ENCODE data around the gene KAT6B.

Gene KAT6B

DNA sequence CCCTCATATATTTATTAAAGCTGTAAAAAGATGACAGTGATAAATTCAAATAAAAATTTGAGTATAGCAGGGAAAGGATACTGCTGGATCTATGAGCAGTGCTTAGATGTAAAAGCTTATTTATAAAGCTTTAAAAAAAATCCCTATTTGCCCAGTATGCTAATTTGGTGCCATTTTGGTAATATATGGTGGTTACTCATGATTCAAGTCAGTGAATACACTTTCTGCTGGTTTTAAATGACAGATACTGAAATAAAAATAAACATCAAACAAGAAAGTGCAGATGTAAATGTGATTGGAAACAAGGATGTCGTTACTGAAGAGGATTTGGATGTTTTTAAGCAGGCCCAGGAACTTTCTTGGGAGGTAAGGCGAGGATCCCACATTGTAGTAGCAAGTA lies 150.7 kb downstream of the KAT6B start:
- Histone ChIP-seq H4K91ac (ENCODE audit: low read depth, low read length, poor library complexity) (no peak overlapping the region), H2BK15ac (ENCODE audit: low read length) (no peak overlapping the region), H4K8ac (ENCODE audit: low read depth, low read length) (no peak overlapping the region), H3K4me2 (ENCODE audit: insufficient read depth, low read length, poor library complexity, severe bottlenecking) (no peak overlapping the region), H2BK12ac (ENCODE audit: low read length) (no peak overlapping the region), H2AK5ac (ENCODE audit: low read depth, low read length) (no peak overlapping the region), H3K4ac (ENCODE audit: low read length) (no peak overlapping the region), H2BK5ac (ENCODE audit: low read length) (no peak overlapping the region), H3K14ac (ENCODE audit: low read length) (no peak overlapping the region), H3K9ac (ENCODE audit: low read depth, low read length, poor library complexity) (no peak overlapping the region), H3K27me3 (ENCODE audit: control insufficient read depth in 3 of 3, insufficient read depth in 3 of 3, low read depth in 1 of 3, low read length in 3 of 3) (no peaks in the 10 kb centered on the region), H3K27ac (replicated peaks; ENCODE audit: low read length) (no peak overlapping the region), H2BK120ac (ENCODE audit: low read depth, low read length) (no peak overlapping the region), H2AFZ (ENCODE audit: low read length) (no peak overlapping the region), H3K23ac (ENCODE audit: low read depth, low read length, poor library complexity) (no peak overlapping the region), H3K18ac (ENCODE audit: low read length) (no peak overlapping the region), H3K4me3 (ENCODE audit: low read length in 2 of 2) (no peak overlapping the region), H3K36me3 (replicated peaks in 1 of 2; ENCODE audit: control insufficient read depth in 2 of 2, insufficient read depth in 2 of 2, low read length in 2 of 2) (peaks cover 8 to 40% of the 10 kb centered on the region in 2 donors), H3K79me1 (ENCODE audit: low read depth, low read length) (peaks cover 1% of the 10 kb centered on the region), H3K4me1 (ENCODE audit: control insufficient read depth in 2 of 2, insufficient read depth in 1 of 2, low read depth in 1 of 2, low read length in 2 of 2) (no peaks in the 10 kb centered on the region), H3K9me3 (replicated peaks in 1 of 2; ENCODE audit: control insufficient read depth in 2 of 2, insufficient read depth in 1 of 2, low read depth in 1 of 2, low read length in 2 of 2) (no peaks in the 10 kb centered on the region)
- WGBS, 2 donors (ENCODE audit: extremely low coverage in 2 of 2, insufficient read length in 2 of 2, insufficient replicate concordance in 1 of 2) = no CpG with 5 or more reads among the region's 2 CpGs
- no peak for DNase-seq (ENCODE audit: low spot score)

DNA sequence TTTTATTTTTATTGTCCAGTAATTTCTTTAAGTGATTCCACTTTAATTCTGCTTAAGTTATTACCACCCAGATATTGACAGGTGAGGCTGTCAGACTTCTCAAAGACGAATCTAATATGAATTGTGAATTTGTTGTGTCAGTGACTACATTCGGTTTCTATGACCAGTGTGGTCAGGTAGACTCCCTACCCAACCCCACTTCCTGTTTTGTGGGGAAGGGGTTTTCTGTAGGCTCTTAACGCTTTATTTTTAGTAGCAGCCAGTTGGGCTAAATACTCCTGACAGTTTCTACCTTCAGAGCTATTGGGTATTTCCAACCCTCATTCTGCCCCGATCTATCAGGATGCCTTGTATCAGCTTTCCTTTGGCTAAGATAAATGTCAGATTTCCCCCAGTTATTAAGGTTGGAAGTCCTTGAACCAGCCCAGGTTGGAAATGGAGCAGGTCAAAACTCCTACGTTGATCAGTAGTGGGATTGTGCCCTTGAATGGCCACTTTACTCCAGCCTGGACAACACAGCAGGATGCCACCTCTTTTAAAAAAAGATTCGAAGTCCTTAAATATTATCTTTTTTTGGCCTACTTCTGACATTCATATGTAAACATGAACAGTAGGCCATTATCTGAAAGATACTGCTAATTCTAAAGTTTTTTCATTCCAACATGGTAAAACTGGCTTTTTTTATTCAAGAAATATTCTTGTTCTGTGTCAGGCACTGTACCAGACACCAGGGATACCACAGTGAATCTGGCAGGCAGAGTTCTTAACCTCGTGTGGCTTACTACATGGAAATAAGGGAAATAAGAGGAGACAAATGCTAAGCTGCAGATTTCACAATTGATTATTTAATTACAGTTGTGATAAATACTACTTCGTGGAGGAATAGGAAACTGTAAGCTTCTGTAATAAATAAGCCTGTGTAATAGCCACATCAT lies 151.8 kb downstream of the KAT6B start:
- Histone ChIP-seq H3K4me2 (ENCODE audit: insufficient read depth, low read length, poor library complexity, severe bottlenecking) (no peak overlapping the region), H2BK5ac (ENCODE audit: low read length) (no peak overlapping the region), H3K4me3 (ENCODE audit: low read length in 2 of 2) (no peak overlapping the region), H2BK120ac (ENCODE audit: low read depth, low read length) (no peak overlapping the region), H3K4ac (ENCODE audit: low read length) (no peak overlapping the region), H3K14ac (ENCODE audit: low read length) (no peak overlapping the region), H3K27me3 (ENCODE audit: control insufficient read depth in 3 of 3, insufficient read depth in 3 of 3, low read depth in 1 of 3, low read length in 3 of 3) (no peaks in the 10 kb centered on the region), H3K18ac (ENCODE audit: low read length) (no peak overlapping the region), H3K9ac (ENCODE audit: low read depth, low read length, poor library complexity) (no peak overlapping the region), H3K23ac (ENCODE audit: low read depth, low read length, poor library complexity) (no peak overlapping the region), H3K36me3 (replicated peaks in 1 of 2; ENCODE audit: control insufficient read depth in 2 of 2, insufficient read depth in 2 of 2, low read length in 2 of 2) (peaks cover 9 to 51% of the 10 kb centered on the region in 2 donors), H4K8ac (ENCODE audit: low read depth, low read length) (no peak overlapping the region), H3K79me1 (ENCODE audit: low read depth, low read length) (no peaks in the 10 kb centered on the region), H4K91ac (ENCODE audit: low read depth, low read length, poor library complexity) (no peak overlapping the region), H3K27ac (replicated peaks; ENCODE audit: low read length) (no peak overlapping the region), H2AFZ (ENCODE audit: low read length) (no peak overlapping the region), H3K4me1 (ENCODE audit: control insufficient read depth in 2 of 2, insufficient read depth in 1 of 2, low read depth in 1 of 2, low read length in 2 of 2) (no peaks in the 10 kb centered on the region), H2BK12ac (ENCODE audit: low read length) (no peak overlapping the region), H2BK15ac (ENCODE audit: low read length) (no peak overlapping the region), H3K9me3 (replicated peaks in 1 of 2; ENCODE audit: control insufficient read depth in 2 of 2, insufficient read depth in 1 of 2, low read depth in 1 of 2, low read length in 2 of 2) (no peaks in the 10 kb centered on the region), H2AK5ac (ENCODE audit: low read depth, low read length) (no peak overlapping the region)
- DNase-seq (ENCODE audit: low spot score) = no peak
- whole genome bisulfite sequencing, 2 donors (ENCODE audit: extremely low coverage in 2 of 2, insufficient read length in 2 of 2, insufficient replicate concordance in 1 of 2) = no CpG with 5 or more reads among the region's 8 CpGs

DNA sequence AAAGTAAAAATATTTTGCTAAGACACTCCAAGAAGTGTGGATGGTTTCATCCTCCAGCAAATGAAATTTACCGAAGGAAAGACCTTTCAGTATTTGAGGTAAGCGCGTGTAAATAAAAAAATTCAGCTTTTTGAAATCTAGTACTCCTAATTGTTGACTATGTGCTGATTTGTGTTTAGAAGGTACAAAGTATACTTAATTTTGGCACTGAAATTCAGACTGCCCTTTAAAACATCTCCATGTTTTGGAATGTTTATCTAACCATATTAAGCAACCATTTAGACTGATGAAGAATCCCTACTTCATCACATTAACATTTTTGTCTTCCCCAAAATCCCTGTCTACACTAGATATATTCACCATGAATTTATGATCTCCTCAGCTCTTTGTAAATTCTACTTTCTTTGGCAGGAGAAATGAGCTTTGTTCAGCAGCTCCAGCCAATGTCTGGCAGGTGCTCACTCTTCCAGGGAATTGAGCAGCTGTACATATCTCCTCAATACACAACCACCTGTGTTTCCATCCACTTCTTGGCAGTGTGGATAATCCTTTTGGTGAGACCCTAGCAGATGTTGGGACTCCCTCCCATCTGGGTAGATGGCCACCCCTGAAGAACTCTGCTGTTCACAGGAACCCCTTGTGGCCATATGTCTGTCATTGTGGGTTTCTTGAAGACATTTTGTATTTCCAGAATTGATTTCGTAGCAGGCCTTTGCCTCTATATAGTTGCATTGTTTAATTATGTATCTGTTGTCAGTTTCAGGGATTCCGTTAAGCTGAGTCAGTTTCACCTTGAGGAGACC lies 155.6 kb downstream of the KAT6B start:
- no peak overlapping the region for H2BK120ac ChIP-seq (ENCODE audit: low read depth, low read length)

DNA sequence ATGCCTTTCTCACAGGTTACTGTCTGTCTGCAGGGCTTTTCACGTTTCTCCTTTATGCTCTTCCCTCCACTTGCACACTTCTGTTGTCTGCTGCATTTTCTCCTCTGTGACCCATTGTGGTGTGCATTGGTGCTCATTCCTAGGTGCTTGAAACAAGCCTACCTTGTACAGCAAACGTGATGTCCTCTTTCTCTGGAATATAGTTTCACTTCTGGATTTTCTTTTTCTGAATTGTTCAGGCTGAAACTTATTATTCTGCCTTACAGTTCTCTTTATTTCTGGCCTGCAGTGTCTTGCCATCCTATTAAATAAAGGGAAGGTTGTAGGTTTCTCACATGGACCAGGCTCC lies 156.2 kb downstream of the KAT6B start:
- peaks cover 3 to 56% of the 10 kb centered on the region in 2 donors for H3K36me3 ChIP-seq (replicated peaks in 1 of 2; ENCODE audit: control insufficient read depth in 2 of 2, insufficient read depth in 2 of 2, low read length in 2 of 2)
- no peak overlapping the region for H4K8ac ChIP-seq (ENCODE audit: low read depth, low read length)
- WGBS, 2 donors (ENCODE audit: extremely low coverage in 2 of 2, insufficient read length in 2 of 2, insufficient replicate concordance in 1 of 2) = no CpG with 5 or more reads among the region's 2 CpGs
- no peak overlapping the region for H2BK15ac ChIP-seq (ENCODE audit: low read length)
- H3K9me3 ChIP-seq (replicated peaks in 1 of 2; ENCODE audit: control insufficient read depth in 2 of 2, insufficient read depth in 1 of 2, low read depth in 1 of 2, low read length in 2 of 2) = no peaks in the 10 kb centered on the region
- H3K23ac ChIP-seq (ENCODE audit: low read depth, low read length, poor library complexity) = no peak overlapping the region
- H4K91ac ChIP-seq (ENCODE audit: low read depth, low read length, poor library complexity) = no peak overlapping the region
- H3K27ac ChIP-seq (replicated peaks; ENCODE audit: low read length) = no peak overlapping the region
- H3K14ac ChIP-seq (ENCODE audit: low read length) = no peak overlapping the region
- H3K18ac ChIP-seq (ENCODE audit: low read length) = no peak overlapping the region
- H3K4me3 ChIP-seq (ENCODE audit: low read length in 2 of 2) = no peak overlapping the region
- no peak overlapping the region for H2AK5ac ChIP-seq (ENCODE audit: low read depth, low read length)
- no peak overlapping the region for H2BK120ac ChIP-seq (ENCODE audit: low read depth, low read length)
- no peak overlapping the region for H2BK5ac ChIP-seq (ENCODE audit: low read length)
- H3K79me1 ChIP-seq (ENCODE audit: low read depth, low read length) = no peaks in the 10 kb centered on the region
- no peaks in the 10 kb centered on the region for H3K27me3 ChIP-seq (ENCODE audit: control insufficient read depth in 3 of 3, insufficient read depth in 3 of 3, low read depth in 1 of 3, low read length in 3 of 3)
- H2BK12ac ChIP-seq (ENCODE audit: low read length) = no peak overlapping the region
- no peak overlapping the region for H2AFZ ChIP-seq (ENCODE audit: low read length)
- no peak overlapping the region for H3K4me2 ChIP-seq (ENCODE audit: insufficient read depth, low read length, poor library complexity, severe bottlenecking)
- H3K4me1 ChIP-seq (ENCODE audit: control insufficient read depth in 2 of 2, insufficient read depth in 1 of 2, low read depth in 1 of 2, low read length in 2 of 2) = no peaks in the 10 kb centered on the region
- no peak for DNase-seq (ENCODE audit: low spot score)
- H3K4ac ChIP-seq (ENCODE audit: low read length) = no peak overlapping the region
- H3K9ac ChIP-seq (ENCODE audit: low read depth, low read length, poor library complexity) = no peak overlapping the region

More for the DNA sequence above, 155.6 kb downstream of the KAT6B start:
- H3K4ac ChIP-seq (ENCODE audit: low read length) = no peak overlapping the region
- no peak overlapping the region for H4K8ac ChIP-seq (ENCODE audit: low read depth, low read length)
- no peak overlapping the region for H2AK5ac ChIP-seq (ENCODE audit: low read depth, low read length)
- no peak for DNase-seq (ENCODE audit: low spot score)
- H3K14ac ChIP-seq (ENCODE audit: low read length) = no peak overlapping the region
- no peak overlapping the region for H4K91ac ChIP-seq (ENCODE audit: low read depth, low read length, poor library complexity)
- no peak overlapping the region for H3K4me3 ChIP-seq (ENCODE audit: low read length in 2 of 2)
- WGBS, 2 donors (ENCODE audit: extremely low coverage in 2 of 2, insufficient read length in 2 of 2, insufficient replicate concordance in 1 of 2) = no CpG with 5 or more reads among the region's 5 CpGs
- H3K27ac ChIP-seq (replicated peaks; ENCODE audit: low read length) = no peak overlapping the region
- no peak overlapping the region for H3K9ac ChIP-seq (ENCODE audit: low read depth, low read length, poor library complexity)
- no peaks in the 10 kb centered on the region for H3K9me3 ChIP-seq (replicated peaks in 1 of 2; ENCODE audit: control insufficient read depth in 2 of 2, insufficient read depth in 1 of 2, low read depth in 1 of 2, low read length in 2 of 2)
- H3K4me2 ChIP-seq (ENCODE audit: insufficient read depth, low read length, poor library complexity, severe bottlenecking) = no peak overlapping the region
- no peak overlapping the region for H3K23ac ChIP-seq (ENCODE audit: low read depth, low read length, poor library complexity)
- no peak overlapping the region for H2BK12ac ChIP-seq (ENCODE audit: low read length)
- no peak overlapping the region for H2AFZ ChIP-seq (ENCODE audit: low read length)
- no peak overlapping the region for H2BK5ac ChIP-seq (ENCODE audit: low read length)
- peaks cover 3 to 56% of the 10 kb centered on the region in 2 donors for H3K36me3 ChIP-seq (replicated peaks in 1 of 2; ENCODE audit: control insufficient read depth in 2 of 2, insufficient read depth in 2 of 2, low read length in 2 of 2)
- no peak overlapping the region for H2BK15ac ChIP-seq (ENCODE audit: low read length)
- H3K79me1 ChIP-seq (ENCODE audit: low read depth, low read length) = no peaks in the 10 kb centered on the region
- H3K4me1 ChIP-seq (ENCODE audit: control insufficient read depth in 2 of 2, insufficient read depth in 1 of 2, low read depth in 1 of 2, low read length in 2 of 2) = no peaks in the 10 kb centered on the region
- no peak overlapping the region for H3K18ac ChIP-seq (ENCODE audit: low read length)
- H3K27me3 ChIP-seq (ENCODE audit: control insufficient read depth in 3 of 3, insufficient read depth in 3 of 3, low read depth in 1 of 3, low read length in 3 of 3) = no peaks in the 10 kb centered on the region
